IMR-90 (cell line): ENCODE results near the gene STT3A. TPM values are rescaled to one million over a fixed set of nuclear protein-coding genes. Genes with fewer than 3 reads are reported as not detected.

Source experiments
- ATAC-seq: fragments of 200-7000 bp; cut with Tn5 transposase; 2 replicates; pipeline ENCODE4 v1.9.1; 2020; ENCODE audit warnings: low read depth, mild to moderate bottlenecking, moderate library complexity
- BruUV-seq: library from RNA; stranded (reverse); fragments of 400-500 nt; replicated peaks from 2 replicates; lab custom pipeline; 2021; lab: Mats Ljungman, UMichigan
- CTCF ChIA-PET: fragments of 300-600 bp; formaldehyde crosslinking; extraction: SDS; loops from one replicate; lab custom pipeline; 2021; ENCODE audit warnings: antibody characterized with exemption; lab: Yijun Ruan, JAX
- POLR2A ChIA-PET: fragments of 300-600 bp; sonication (Branson Sonifier 250); formaldehyde crosslinking; loops from one replicate; lab custom pipeline; 2022; ENCODE audit warnings: antibody characterized with exemption; ENCODE audit not compliant: unreplicated experiment; lab: Charles Lee
- DNase-seq: peaks from one replicate; pipeline ENCODE4 v3.0.0; 2013
- H2AFZ ChIP-seq: replicated peaks from 2 replicates; pipeline ENCODE3; 2013; ENCODE audit warnings: low read length, mild to moderate bottlenecking; ENCODE audit not compliant: poor library complexity
- H2AK5ac ChIP-seq: 2 replicates; pipeline ENCODE4 v1.6.1; 2013; ENCODE audit warnings: low read depth, low read length, inconsistent platforms
- H2AK9ac ChIP-seq: replicated peaks from 2 replicates; pipeline ENCODE3; 2013; ENCODE audit warnings: mild to moderate bottlenecking, low read depth, low read length, moderate library complexity; ENCODE audit not compliant: poor library complexity
- H2BK120ac ChIP-seq: 2 replicates; pipeline ENCODE4 v1.6.1; 2013; ENCODE audit warnings: low read depth, low read length, inconsistent platforms
- H2BK15ac ChIP-seq: 3 replicates; pipeline ENCODE4 v1.6.1; 2013; ENCODE audit warnings: low read depth, low read length, inconsistent platforms
- H2BK20ac ChIP-seq: 2 replicates; pipeline ENCODE4 v1.6.1; 2013; ENCODE audit warnings: low read depth, mild to moderate bottlenecking, inconsistent platforms, low read length, moderate library complexity
- H2BK5ac ChIP-seq: 2 replicates; pipeline ENCODE4 v1.6.1; 2013; ENCODE audit warnings: mild to moderate bottlenecking, low read depth, low read length, inconsistent platforms; ENCODE audit not compliant: poor library complexity, severe bottlenecking
- H3K14ac ChIP-seq: replicated peaks from 2 replicates; pipeline ENCODE4 v1.6.1; 2013; ENCODE audit warnings: low read depth, low read length, inconsistent platforms
- H3K18ac ChIP-seq: 2 replicates; pipeline ENCODE4 v1.6.1; 2013; ENCODE audit warnings: low read depth, low read length, control low read depth
- H3K23ac ChIP-seq: 2 replicates; pipeline ENCODE4 v1.6.1; 2013; ENCODE audit warnings: low read depth, low read length, inconsistent platforms
- H3K27ac ChIP-seq: 2 replicates; pipeline ENCODE4 v1.5.1; 2013; ENCODE audit warnings: mild to moderate bottlenecking, control low read depth, low read length; ENCODE audit not compliant: insufficient read depth
- H3K27me3 ChIP-seq: 2 replicates; pipeline ENCODE4 v1.6.1; 2013; ENCODE audit warnings: low read length; ENCODE audit not compliant: control insufficient read depth, insufficient read depth
- H3K36me3 ChIP-seq: 2 replicates; pipeline ENCODE4 v1.6.1; 2013; ENCODE audit warnings: low read length, mixed read lengths; ENCODE audit not compliant: control insufficient read depth, insufficient read depth
- H3K4ac ChIP-seq: 2 replicates; pipeline ENCODE4 v1.6.1; 2013; ENCODE audit warnings: low read depth, low read length, inconsistent platforms
- H3K4me1 ChIP-seq: 2 replicates; pipeline ENCODE4 v1.6.1; 2013; ENCODE audit warnings: low read length, mixed read lengths; ENCODE audit not compliant: control insufficient read depth, insufficient read depth
- H3K4me2 ChIP-seq: 2 replicates; pipeline ENCODE4 v1.6.1; 2013; ENCODE audit warnings: low read depth, mild to moderate bottlenecking, control low read depth, low read length, moderate library complexity
- H3K4me3 ChIP-seq: 2 replicates; pipeline ENCODE4 v1.5.1; 2013; ENCODE audit warnings: low read depth, mild to moderate bottlenecking, control low read depth, low read length, moderate library complexity; ENCODE audit not compliant: insufficient read depth
- H3K56ac ChIP-seq: 2 replicates; pipeline ENCODE4 v1.6.1; 2013; ENCODE audit warnings: low read length, inconsistent platforms; ENCODE audit not compliant: insufficient read depth; ENCODE audit errors: extremely low read depth
- H3K79me1 ChIP-seq, 2 experiments: 2 replicates each; pipeline ENCODE4 v1.6.1; 2013; ENCODE audit warnings: low read length in 2 of 2, inconsistent platforms in 1 of 2, low read depth in 1 of 2
- H3K9ac ChIP-seq: 2 replicates; pipeline ENCODE4 v1.6.1; 2013; ENCODE audit warnings: low read depth, low read length, control low read depth
- H3K9me1 ChIP-seq: 2 replicates; pipeline ENCODE4 v1.6.1; 2013; ENCODE audit warnings: low read length, inconsistent platforms; ENCODE audit not compliant: insufficient read depth
- H3K9me3 ChIP-seq: 2 replicates; pipeline ENCODE4 v1.6.1; 2013; ENCODE audit warnings: low read length; ENCODE audit not compliant: control insufficient read depth, insufficient read depth
- H4K20me1 ChIP-seq: 2 replicates; pipeline ENCODE4 v1.6.1; 2013; ENCODE audit warnings: low read length, inconsistent platforms; ENCODE audit not compliant: insufficient read depth
- H4K5ac ChIP-seq: 2 replicates; pipeline ENCODE4 v1.6.1; 2013; ENCODE audit warnings: mild to moderate bottlenecking, low read depth, low read length, control low read depth
- H4K8ac ChIP-seq, 2 experiments: 2 replicates each; pipeline ENCODE4 v1.6.1; 2013; ENCODE audit warnings: low read depth in 2 of 2, low read length in 2 of 2, control low read depth in 1 of 2, inconsistent platforms in 1 of 2
- H4K91ac ChIP-seq: 2 replicates; pipeline ENCODE4 v1.6.1; 2013; ENCODE audit warnings: low read depth, low read length, inconsistent platforms; ENCODE audit not compliant: insufficient read depth
- NFE2L2 ChIP-seq: fragments of 150-350 bp; IDR thresholded peaks from 2 replicates; pipeline ENCODE4 v1.6.1; 2016; ENCODE audit warnings: low read depth, mild to moderate bottlenecking, low read length
- USF2 ChIP-seq: fragments of 150-350 bp; IDR thresholded peaks from 2 replicates; pipeline ENCODE4 v1.6.1; 2017; ENCODE audit warnings: mild to moderate bottlenecking, antibody characterized with exemption, low read length, low read depth
- WGBS, 2 experiments: methylation state at CpG; one replicate each; pipeline versions ENCODE4 v1.1.5 to v1.1.7; 2013; ENCODE audit warnings: missing lambda C conversion rate in 2 of 2; ENCODE audit not compliant: insufficient read length in 1 of 2; ENCODE audit errors: extremely low coverage in 2 of 2; 5-methylcytosine and 5-hydroxymethylcytosine counted together
- dilution Hi-C: fragments of 300-500 bp; cut with HindIII; formaldehyde crosslinking; loops from one replicate; pipeline ENCODE4 v1.14.3; 2018; ENCODE audit warnings: low sequenced_read_pairs; ENCODE audit not compliant: unreplicated experiment
- in situ Hi-C: fragments of 300-500 bp; cut with MboI; formaldehyde crosslinking; loops from 3 replicates; pipeline ENCODE4 v1.14.3; 2019; ENCODE audit warnings: low sequenced_read_pairs, inconsistent platforms, mixed read lengths
- intact Hi-C: fragments of 100-400 bp; cut with micrococcal nuclease; formaldehyde crosslinking; loops from 2 replicates; pipeline ENCODE4 v1.10.0; 2022
- polyA plus RNA-seq, 3 experiments: library from polyadenylated mRNA; depleted of rRNA; stranded (reverse); fragments of >200 nt; gene quantifications; 2 replicates each; pipeline ENCODE4 v1.2.3, GENCODE V29; 2012; ENCODE audit warnings: low replicate concordance in 1 of 3
- total RNA-seq: library from RNA; depleted of rRNA; stranded (reverse); fragments of >200 nt; gene quantifications from 2 replicates; pipeline ENCODE4 v1.2.3, GENCODE V29; 2012

Gene STT3A
- total and polyA plus RNA-seq, 2 of the 4 experiments (the other 2 are of a cell fraction): 180 to 387 TPM

DNA sequence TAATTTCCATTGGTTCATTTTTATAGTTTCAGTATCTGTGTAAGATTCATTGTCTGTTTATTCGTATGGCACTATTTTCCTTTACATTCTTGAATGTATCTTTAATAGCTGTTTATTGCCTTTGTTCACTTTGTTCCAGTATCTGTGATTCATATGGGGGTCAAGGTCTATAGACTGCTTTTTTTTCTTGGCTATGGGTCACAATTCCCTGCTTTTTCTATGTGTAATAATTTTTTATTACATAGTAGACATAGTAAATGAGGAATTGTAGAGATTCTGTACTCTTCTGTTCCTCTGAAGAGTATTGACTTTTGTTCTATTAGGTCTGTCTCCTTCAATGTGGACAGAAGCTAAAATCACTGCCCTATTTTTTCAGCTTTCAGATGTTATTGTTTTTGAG, 77.5 kb downstream of the STT3A start:
- Histone ChIP-seq H2AK9ac (no peak overlapping the region), H3K27me3 (no peaks in the 10 kb centered on the region), H3K36me3 (0 out of 2 replicates have a peak, but pooled peaks cover 2% of the 10 kb centered on the region), H3K4me3 (no peak overlapping the region), H4K8ac (no peak overlapping the region), H2AFZ (no peak overlapping the region), H3K9ac (no peak overlapping the region), H2BK20ac (no peak overlapping the region), H3K56ac (no peak overlapping the region), H3K9me3 (no peaks in the 10 kb centered on the region), H2AK5ac (no peak overlapping the region), H3K14ac (no peak overlapping the region), H4K91ac (no peak overlapping the region), H3K23ac (no peak overlapping the region), H3K79me1 (peaks cover 0 to 7% of the 10 kb centered on the region in 2 experiments; a peak in 2 of 4 replicates), H4K20me1 (no peaks in the 10 kb centered on the region), H3K27ac (no peak overlapping the region), H2BK120ac (no peak overlapping the region), H3K9me1 (peaks cover 2% of the 10 kb centered on the region; the same call in 1 of the 2 replicates), H3K4ac (no peak overlapping the region), H3K4me1 (peaks cover 11% of the 10 kb centered on the region), H4K5ac (no peak overlapping the region), H2BK15ac (no peak overlapping the region), H3K18ac (no peak overlapping the region), H2BK5ac (no peak overlapping the region), H3K4me2 (no peak overlapping the region)
- TF ChIP-seq USF2: no peak
- no peak for TF ChIP-seq NFE2L2
- POLR2A ChIA-PET: no interaction called here
- WGBS, 2 experiments: no CpG with 5 or more reads among the region's 1 CpG
- CTCF ChIA-PET: interaction anchor here (1.7 kb wide), 1 partner anchor 10 kb away, joined by 8 read pairs; no protein-coding TSS in a partner anchor
- BruUV-seq: no TSS peak
- intact Hi-C loops (no loop called here), dilution Hi-C loops (no loop called here), in situ Hi-C loops (no loop called here)
- ATAC-seq (no peak), DNase-seq (no peak)
